ENCODE results near the gene RAET1E.
"Not testable (repeated sequence)": the region's sequence is repeated elsewhere in the genome, so short reads cannot be mapped to it uniquely, and the experiment has no call there.

The RAET1E gene

DNA sequence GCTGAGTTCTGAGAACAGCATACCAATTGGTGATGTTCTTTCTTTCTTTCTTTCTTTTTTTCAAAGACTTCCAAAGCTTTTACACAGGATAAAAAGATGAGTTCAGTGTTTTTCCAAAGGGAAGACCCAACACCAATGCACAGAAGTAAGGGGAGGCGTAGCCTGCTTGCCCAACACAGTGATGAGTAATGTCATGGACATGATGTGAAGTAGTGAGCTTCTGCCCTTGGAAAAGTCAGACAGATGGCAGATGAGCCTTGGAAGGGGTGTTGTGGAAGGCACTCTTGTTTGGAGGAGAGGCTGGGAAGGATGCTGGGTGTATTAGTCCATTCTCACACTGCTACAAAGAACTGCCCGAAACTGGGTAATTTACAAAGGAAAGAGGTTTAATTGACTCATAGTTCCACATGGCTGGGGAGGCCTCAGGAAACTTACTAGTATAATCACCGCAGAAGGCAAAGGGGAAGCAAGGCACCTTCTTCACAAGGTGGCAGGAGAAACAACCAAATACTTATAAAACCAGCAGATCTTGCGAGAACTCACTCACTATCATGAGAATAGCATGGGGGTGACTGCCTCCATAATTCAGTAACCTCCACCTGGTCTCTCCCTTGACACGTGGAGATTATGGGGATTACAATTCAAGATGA is 46.3 kb downstream of the RAET1E start:
- Histone ChIP-seq H3K79me2 (ENCODE audit: low read length) (no peaks in the 10 kb centered on the region), H3K4me2 (ENCODE audit: low read depth, low read length) (no peak overlapping the region), H3K27ac (ENCODE audit: low read length) (no peak overlapping the region), H3F3A (ENCODE audit: insufficient read depth, low read length) (no peaks in the 10 kb centered on the region), H3K9me3 (replicated peaks; ENCODE audit: insufficient read depth, low read length) (no peaks in the 10 kb centered on the region), H3K4me3 (ENCODE audit: low read length) (no peak overlapping the region), H3K4me1 (ENCODE audit: low read length) (no peaks in the 10 kb centered on the region), H3K36me3 (replicated peaks; ENCODE audit: insufficient read depth, low read length) (no peaks in the 10 kb centered on the region), H3K27me3 (replicated peaks; ENCODE audit: insufficient read depth, low read length) (no peaks in the 10 kb centered on the region), H4K20me1 (ENCODE audit: insufficient read depth, low read length) (no peaks in the 10 kb centered on the region), H3K9ac (ENCODE audit: low read length) (no peak overlapping the region), H2AFZ (ENCODE audit: low read length) (no peak overlapping the region), H3K9me2 (replicated peaks; ENCODE audit: insufficient read depth, low read length) (no peaks in the 10 kb centered on the region)
- TF ChIP-seq, protein P1, sequence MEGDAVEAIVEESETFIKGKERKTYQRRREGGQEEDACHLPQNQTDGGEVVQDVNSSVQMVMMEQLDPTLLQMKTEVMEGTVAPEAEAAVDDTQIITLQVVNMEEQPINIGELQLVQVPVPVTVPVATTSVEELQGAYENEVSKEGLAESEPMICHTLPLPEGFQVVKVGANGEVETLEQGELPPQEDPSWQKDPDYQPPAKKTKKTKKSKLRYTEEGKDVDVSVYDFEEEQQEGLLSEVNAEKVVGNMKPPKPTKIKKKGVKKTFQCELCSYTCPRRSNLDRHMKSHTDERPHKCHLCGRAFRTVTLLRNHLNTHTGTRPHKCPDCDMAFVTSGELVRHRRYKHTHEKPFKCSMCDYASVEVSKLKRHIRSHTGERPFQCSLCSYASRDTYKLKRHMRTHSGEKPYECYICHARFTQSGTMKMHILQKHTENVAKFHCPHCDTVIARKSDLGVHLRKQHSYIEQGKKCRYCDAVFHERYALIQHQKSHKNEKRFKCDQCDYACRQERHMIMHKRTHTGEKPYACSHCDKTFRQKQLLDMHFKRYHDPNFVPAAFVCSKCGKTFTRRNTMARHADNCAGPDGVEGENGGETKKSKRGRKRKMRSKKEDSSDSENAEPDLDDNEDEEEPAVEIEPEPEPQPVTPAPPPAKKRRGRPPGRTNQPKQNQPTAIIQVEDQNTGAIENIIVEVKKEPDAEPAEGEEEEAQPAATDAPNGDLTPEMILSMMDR (IDR thresholded peaks at IDR 0.05; ENCODE audit: low read length) = no peak
- no peak for TF ChIP-seq EZH2 (optimal IDR thresholded peaks at IDR 0.05; ENCODE audit: low read depth, low read length)
- no peak for TF ChIP-seq EZH2phosphoT487 (IDR thresholded peaks at IDR 0.05; ENCODE audit: low read length)
- DNase-seq = no peak

DNA sequence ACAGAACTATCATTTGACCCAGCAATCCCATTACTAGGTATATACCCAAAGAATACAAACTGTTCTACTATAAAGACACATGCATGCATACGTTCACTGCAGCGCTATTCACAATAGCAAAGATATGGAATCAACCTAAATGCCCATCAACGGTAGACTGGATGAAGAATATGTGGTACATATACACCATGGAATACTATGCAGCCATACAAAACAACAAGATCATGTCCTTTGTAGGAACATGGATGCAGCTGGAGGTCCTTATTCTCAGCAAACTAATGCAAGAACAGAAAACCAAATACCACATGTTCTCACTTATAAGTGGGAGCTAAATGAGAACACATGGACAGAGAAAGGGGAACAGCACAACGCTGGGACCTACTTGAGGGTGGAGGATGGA is 49.6 kb downstream of the RAET1E start:
- H3K36me3 ChIP-seq (replicated peaks; ENCODE audit: insufficient read depth, low read length); H3K27ac ChIP-seq (ENCODE audit: low read length); H3K9ac ChIP-seq (ENCODE audit: low read length); H3F3A ChIP-seq (ENCODE audit: insufficient read depth, low read length); H2AFZ ChIP-seq (ENCODE audit: low read length); H4K20me1 ChIP-seq (ENCODE audit: insufficient read depth, low read length); H3K4me2 ChIP-seq (ENCODE audit: low read depth, low read length); DNase-seq; H3K4me3 ChIP-seq (ENCODE audit: low read length); H3K9me3 ChIP-seq (replicated peaks; ENCODE audit: insufficient read depth, low read length); H3K4me1 ChIP-seq (ENCODE audit: low read length); H3K9me2 ChIP-seq (replicated peaks; ENCODE audit: insufficient read depth, low read length); H3K27me3 ChIP-seq (replicated peaks; ENCODE audit: insufficient read depth, low read length); H3K79me2 ChIP-seq (ENCODE audit: low read length): not testable (repeated sequence)
